GM12878 (cell line): ENCODE results near the gene PRPSAP1. TPM values are rescaled to one million over a fixed set of nuclear protein-coding genes. Genes with fewer than 3 reads are reported as not detected.

Source experiments
- ATAC-seq: fragments of 200-7000 bp; cut with Tn5 transposase; 3 replicates; pipeline ENCODE4 v1.9.1; 2020; ENCODE audit warnings: mild to moderate bottlenecking, moderate library complexity
- BruUV-seq: library from RNA; stranded (reverse); fragments of 400-500 nt; replicated peaks from 2 replicates; lab custom pipeline; 2021; lab: Mats Ljungman, UMichigan
- CTCF ChIA-PET: fragments of 300-600 bp; sonication (Branson Sonifier 250); formaldehyde crosslinking; extraction: SDS; loops from one replicate; lab custom pipeline; 2021; ENCODE audit warnings: inconsistent platforms; lab: Yijun Ruan, JAX
- POLR2A ChIA-PET: fragments of 350-600 bp; formaldehyde crosslinking; extraction: SDS; loops from one replicate; lab custom pipeline; 2021; ENCODE audit warnings: inconsistent platforms; lab: Charles Lee
- RAD21 ChIA-PET: fragments of 300-600 bp; sonication (Branson Sonifier 250); formaldehyde crosslinking; loops from one replicate; lab custom pipeline; 2023; ENCODE audit warnings: antibody characterized with exemption; ENCODE audit not compliant: unreplicated experiment; lab: Charles Lee
- SMC1A ChIA-PET: fragments of 300-600 bp; sonication (Branson Sonifier 250); formaldehyde crosslinking; loops from one replicate; lab custom pipeline; 2023; ENCODE audit not compliant: unreplicated experiment, uncharacterized antibody; lab: Charles Lee
- DNase-seq: peaks from one replicate; pipeline ENCODE4 v3.0.0-alpha.2; 2011; ENCODE audit warnings: low read depth, low spot score
- FAIRE-seq: peaks from 3 replicates; lab custom pipeline; 2011; peaks lifted over from hg19 to GRCh38; lab: Jason Lieb, UNC
- H2AFZ ChIP-seq: 2 replicates; pipeline ENCODE4 v1.6.0; 2011; ENCODE audit warnings: low read depth, low read length, control low read depth; ENCODE audit not compliant: control insufficient read depth
- H3K27ac ChIP-seq: 2 replicates; pipeline ENCODE4 v1.5.1; 2011; ENCODE audit warnings: control low read depth; ENCODE audit not compliant: control insufficient read depth, insufficient read depth
- H3K27me3 ChIP-seq, 2 experiments: replicated peaks in 1 of 2; 2 replicates each; pipeline versions ENCODE4 v1.6.0 to v1.6.1; 2011; ENCODE audit warnings: low read length in 1 of 2; ENCODE audit not compliant: control insufficient read depth in 2 of 2, insufficient read depth in 2 of 2
- H3K36me3 ChIP-seq, 2 experiments: 2 replicates each; pipeline ENCODE4 v1.5.1; 2011; ENCODE audit warnings: low read length in 1 of 2; ENCODE audit not compliant: control insufficient read depth in 2 of 2, insufficient read depth in 2 of 2
- H3K4me1 ChIP-seq: 2 replicates; pipeline ENCODE4 v1.6.1; 2011; ENCODE audit warnings: mild to moderate bottlenecking, low read length, moderate library complexity, mixed read lengths; ENCODE audit not compliant: control insufficient read depth, insufficient read depth
- H3K4me2 ChIP-seq: 2 replicates; pipeline ENCODE4 v1.6.0; 2011; ENCODE audit warnings: control low read depth; ENCODE audit not compliant: control insufficient read depth, insufficient read depth
- H3K4me3 ChIP-seq: fragments of 200-600 bp; sonication (generic); 2 replicates; pipeline ENCODE4 v1.5.1; 2016
- H3K79me2 ChIP-seq: 2 replicates; pipeline ENCODE4 v1.6.0; 2011; ENCODE audit warnings: low read length; ENCODE audit not compliant: control insufficient read depth, insufficient read depth
- H3K9ac ChIP-seq: 2 replicates; pipeline ENCODE4 v1.8.0; 2011; ENCODE audit warnings: low read length, control low read depth, mixed read lengths; ENCODE audit not compliant: control insufficient read depth, insufficient read depth
- H3K9me3 ChIP-seq: replicated peaks from 3 replicates; pipeline ENCODE4 v1.5.1; 2011; ENCODE audit warnings: mild to moderate bottlenecking, low read length; ENCODE audit not compliant: control insufficient read depth, insufficient read depth
- H4K20me1 ChIP-seq: 2 replicates; pipeline ENCODE4 v1.6.0; 2011; ENCODE audit not compliant: control insufficient read depth, insufficient read depth
- BHLHE40 ChIP-seq, 2 experiments: fragments of 450-650 bp in 1 of 2; IDR thresholded peaks; 2 replicates each; pipeline ENCODE4 v1.6.1; 2011 to 2017; ENCODE audit warnings: low read depth in 2 of 2, borderline replicate concordance in 1 of 2, improper control_type of control experiment in 1 of 2, low read length in 1 of 2, mild to moderate bottlenecking in 1 of 2
- BRCA1 ChIP-seq: IDR thresholded peaks from 2 replicates; pipeline ENCODE4 v1.6.1; 2011; ENCODE audit warnings: low read depth, low read length, improper control_type of control experiment
- CBX3 ChIP-seq: fragments of 200-600 bp; sonication (generic); IDR thresholded peaks from 2 replicates; pipeline ENCODE4 v1.6.1; 2016; ENCODE audit warnings: low read depth, borderline replicate concordance
- CEBPB ChIP-seq, 2 experiments: fragments of 150-350 bp in 1 of 2; IDR thresholded peaks; 2 replicates each; pipeline ENCODE4 v1.6.1; 2012 to 2014; ENCODE audit warnings: low read depth in 2 of 2, low read length in 2 of 2, borderline replicate concordance in 1 of 2, inconsistent platforms in 1 of 2
- EP300 ChIP-seq, 2 experiments: fragments of 150-350 bp in 1 of 2; IDR thresholded peaks; 2 replicates each; pipeline ENCODE4 v1.6.1; 2011 to 2012; ENCODE audit warnings: low read depth in 2 of 2, low read length in 2 of 2, borderline replicate concordance in 1 of 2, improper control_type of control experiment in 1 of 2, inconsistent platforms in 1 of 2; ENCODE audit not compliant: control insufficient read depth in 1 of 2
- FOS ChIP-seq: IDR thresholded peaks from 3 replicates; pipeline ENCODE4 v1.6.1; 2011; ENCODE audit warnings: borderline replicate concordance; ENCODE audit not compliant: insufficient read length; ENCODE audit errors: extremely low read depth
- HDAC6 ChIP-seq: fragments of 200-600 bp; sonication (generic); IDR thresholded peaks from one replicate; pipeline ENCODE4 v1.8.0; 2017; ENCODE audit warnings: antibody characterized with exemption; ENCODE audit not compliant: unreplicated experiment
- HDGF ChIP-seq: fragments of 450-650 bp; IDR thresholded peaks from 2 replicates; pipeline ENCODE4 v1.6.1; 2016; ENCODE audit warnings: antibody characterized with exemption
- KLF5 ChIP-seq: fragments of 450-650 bp; IDR thresholded peaks from 2 replicates; pipeline ENCODE4 v1.6.1; 2014; ENCODE audit warnings: mild to moderate bottlenecking; ENCODE audit not compliant: partially characterized antibody
- NFYB ChIP-seq: IDR thresholded peaks from 2 replicates; pipeline ENCODE4 v1.6.1; 2011; ENCODE audit warnings: low read depth, mild to moderate bottlenecking, low read length, improper control_type of control experiment, moderate library complexity; ENCODE audit not compliant: insufficient read depth
- PAX5 ChIP-seq: IDR thresholded peaks from 2 replicates; pipeline ENCODE4 v1.6.1; 2011; ENCODE audit warnings: low read depth, low read length, borderline replicate concordance
- PML ChIP-seq: IDR thresholded peaks from 2 replicates; pipeline ENCODE4 v1.6.1; 2012; ENCODE audit warnings: low read length, inconsistent platforms
- POLR2A ChIP-seq: IDR thresholded peaks from 2 replicates; pipeline ENCODE4 v1.6.1; 2011; ENCODE audit warnings: low read depth, mild to moderate bottlenecking, low read length
- STAT3 ChIP-seq: IDR thresholded peaks from 2 replicates; pipeline ENCODE4 v1.6.1; 2011; ENCODE audit warnings: low read depth, low read length, improper control_type of control experiment
- TCF12 ChIP-seq: IDR thresholded peaks from 2 replicates; pipeline ENCODE4 v1.6.1; 2011; ENCODE audit warnings: low read depth, mild to moderate bottlenecking, low read length
- ZNF207 ChIP-seq: fragments of 450-650 bp; IDR thresholded peaks from 2 replicates; pipeline ENCODE4 v1.6.1; 2014; ENCODE audit warnings: antibody characterized with exemption, mild to moderate bottlenecking, borderline replicate concordance
- ZNF24 ChIP-seq: fragments of 450-650 bp; IDR thresholded peaks from 2 replicates; pipeline ENCODE4 v1.6.1; 2017; ENCODE audit warnings: antibody characterized with exemption, mild to moderate bottlenecking
- WGBS: methylation state at CpG from one replicate; pipeline ENCODE4 v1.1.6; 2016; ENCODE audit warnings: low lambda C conversion rate; ENCODE audit not compliant: insufficient replicate concordance, insufficient coverage; ENCODE audit errors: missing lambda C conversion rate; 5-methylcytosine and 5-hydroxymethylcytosine counted together
- in situ Hi-C: fragments of 300-500 bp; cut with MboI; formaldehyde crosslinking; loops from 9 replicates; pipeline ENCODE4 v1.14.3; 2018; ENCODE audit warnings: mixed read lengths
- intact Hi-C: fragments of 100-400 bp; cut with micrococcal nuclease; formaldehyde crosslinking; loops from one replicate; pipeline ENCODE4 v1.14.2; 2022; ENCODE audit not compliant: unreplicated experiment
- polyA plus RNA-seq, 11 experiments: library from polyadenylated mRNA; depleted of rRNA in 4 of 11; unstranded in 6 of 11; stranded (reverse) in 5 of 11; fragments of >200 nt; fragmentation: Nextera tagmentation in 4 of 11; fragmentation: Illumina TruSeq in 1 of 11; extraction: Ambion mirVana in 4 of 11; extraction: Trizol in 1 of 11; gene quantifications; 1 replicate in 1 of 11; 2 replicates in 10 of 11; pipeline versions ENCODE4 v1.2.1 to v1.2.3, GENCODE V29; 2011 to 2016; ENCODE audit warnings: inconsistent platforms in 2 of 11, missing spikeins in 2 of 11, low read depth in 1 of 11
- total RNA-seq, 4 experiments: library from RNA; depleted of rRNA in 3 of 4; stranded (reverse); fragments of >200 nt in 3 of 4; fragmentation: Illumina TruSeq in 1 of 4; extraction: Trizol in 1 of 4; gene quantifications; 2 replicates each; pipeline versions ENCODE4 v1.2.1 to v1.2.3, GENCODE V29; 2013 to 2021
- TF ChIP-seq, protein P1 (sequence below): fragments of 450-650 bp; IDR thresholded peaks from 2 replicates; pipeline ENCODE4 v1.6.1; 2016; ENCODE audit warnings: mild to moderate bottlenecking

Gene PRPSAP1
- total and polyA plus RNA-seq, 10 of the 15 experiments (the other 5 are each of a cell fraction or from before 2014, with no cell fraction given), result 15.8 to 84.2 (median 44.2) TPM

DNA sequence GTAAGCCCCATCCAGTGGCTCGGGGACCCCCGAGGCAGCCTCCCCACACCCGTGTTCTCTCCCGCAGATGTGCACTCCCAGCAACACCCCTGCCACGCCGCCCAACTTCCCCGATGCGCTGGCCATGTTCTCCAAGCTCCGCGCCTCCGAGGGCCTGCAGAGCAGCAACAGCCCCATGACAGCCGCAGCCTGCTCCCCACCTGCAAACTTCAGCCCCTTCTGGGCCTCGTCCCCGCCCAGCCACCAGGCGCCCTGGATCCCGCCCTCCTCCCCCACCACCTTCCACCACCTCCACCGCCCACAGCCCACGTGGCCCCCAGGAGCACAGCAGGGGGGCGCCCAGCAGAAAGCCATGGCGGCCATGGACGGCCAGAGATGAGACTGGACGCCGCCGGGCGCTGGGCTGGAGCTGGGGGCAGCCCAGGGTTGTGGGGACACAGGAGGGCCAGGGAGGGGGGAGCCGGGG, 83.6 kb downstream of the PRPSAP1 start (continued):
- 0 out of 4 replicates have a peak, but pooled peaks of 1 of the 2 experiments have one; percentile 14 for TF ChIP-seq BHLHE40 (IDR thresholded peaks at IDR 0.05; ENCODE audit: borderline replicate concordance in 1 of 2, low read depth in 2 of 2, low read length in 1 of 2)
- TF ChIP-seq TCF12, result 0 out of 2 replicates have a peak, but pooled peaks have one; percentile 23
- no peak for TF ChIP-seq ZNF207
- peak; percentile 70 for TF ChIP-seq POLR2A

DNA sequence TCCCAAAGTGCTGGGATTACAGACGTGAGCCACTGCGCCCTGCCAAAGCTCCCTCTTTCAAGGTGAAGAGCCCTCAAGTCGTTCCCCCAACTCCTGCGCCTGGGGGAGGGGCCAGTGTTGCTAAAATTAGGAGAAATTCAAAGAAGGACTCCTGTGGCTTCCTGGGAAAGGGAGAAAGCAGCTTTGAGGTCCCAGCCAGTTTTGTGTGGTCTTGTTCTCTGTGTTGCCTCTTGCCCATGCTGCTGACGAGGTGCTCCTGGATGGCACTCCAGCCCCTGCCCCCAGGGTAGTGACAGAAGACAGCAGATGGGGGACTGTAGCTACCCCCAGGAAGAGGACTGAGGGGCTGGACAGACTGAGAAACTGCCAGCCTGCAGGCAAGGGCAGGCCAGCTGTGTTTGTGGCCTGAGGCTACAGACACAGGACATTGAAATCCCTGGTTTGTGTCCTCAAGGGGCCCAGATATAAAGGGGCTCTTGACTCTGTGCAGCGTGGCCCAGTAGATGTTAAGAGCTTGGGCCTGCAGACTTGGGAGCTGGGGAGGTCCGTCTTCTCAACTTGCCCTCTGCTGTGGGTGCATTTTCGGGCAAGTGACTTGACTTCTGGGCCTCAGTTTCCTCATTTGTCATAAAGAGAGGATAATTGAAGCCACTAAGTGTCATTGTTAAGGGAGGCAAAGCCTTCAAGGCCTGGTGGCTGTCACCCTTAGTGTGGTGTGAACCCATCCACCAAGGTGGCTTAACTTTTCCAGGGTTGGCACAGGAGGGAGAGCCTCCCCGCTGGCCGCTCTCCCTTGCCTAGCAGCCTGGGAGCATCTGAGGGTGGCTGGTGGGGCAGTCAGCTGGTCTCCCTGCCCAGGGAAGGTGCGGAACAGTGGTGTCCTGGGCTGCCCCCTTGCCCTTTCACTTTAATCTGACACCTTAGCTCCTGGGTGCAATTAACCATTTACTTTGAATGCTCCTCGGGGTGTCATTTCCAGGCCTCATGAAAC, 84.4 kb downstream of the PRPSAP1 start:
- no peak for DNase-seq
- peak; percentile 12 for TF ChIP-seq HDAC6
- no peak for TF ChIP-seq STAT3
- no peak for TF ChIP-seq EP300 (IDR thresholded peaks at IDR 0.05; ENCODE audit: borderline replicate concordance in 1 of 2, control insufficient read depth in 1 of 2, low read depth in 2 of 2, low read length in 2 of 2)
- TF ChIP-seq, protein P1, sequence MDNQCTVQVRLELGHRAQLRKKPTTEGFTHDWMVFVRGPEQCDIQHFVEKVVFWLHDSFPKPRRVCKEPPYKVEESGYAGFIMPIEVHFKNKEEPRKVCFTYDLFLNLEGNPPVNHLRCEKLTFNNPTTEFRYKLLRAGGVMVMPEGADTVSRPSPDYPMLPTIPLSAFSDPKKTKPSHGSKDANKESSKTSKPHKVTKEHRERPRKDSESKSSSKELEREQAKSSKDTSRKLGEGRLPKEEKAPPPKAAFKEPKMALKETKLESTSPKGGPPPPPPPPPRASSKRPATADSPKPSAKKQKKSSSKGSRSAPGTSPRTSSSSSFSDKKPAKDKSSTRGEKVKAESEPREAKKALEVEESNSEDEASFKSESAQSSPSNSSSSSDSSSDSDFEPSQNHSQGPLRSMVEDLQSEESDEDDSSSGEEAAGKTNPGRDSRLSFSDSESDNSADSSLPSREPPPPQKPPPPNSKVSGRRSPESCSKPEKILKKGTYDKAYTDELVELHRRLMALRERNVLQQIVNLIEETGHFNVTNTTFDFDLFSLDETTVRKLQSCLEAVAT, result peak; percentile 15; the same call in 1 of the 2 replicates
- TF ChIP-seq PML, result no peak
- TF ChIP-seq BRCA1, result no peak
- no peak for TF ChIP-seq FOS
- TF ChIP-seq NFYB, result no peak
- no peak for TF ChIP-seq PAX5
- 0 out of 4 replicates have a peak, but pooled peaks of 1 of the 2 experiments have one; percentile 20 for TF ChIP-seq BHLHE40 (IDR thresholded peaks at IDR 0.05; ENCODE audit: borderline replicate concordance in 1 of 2, low read depth in 2 of 2, low read length in 1 of 2)
- TF ChIP-seq CEBPB (IDR thresholded peaks at IDR 0.05; ENCODE audit: borderline replicate concordance in 1 of 2, low read depth in 2 of 2, low read length in 2 of 2), result no peak
- TF ChIP-seq CBX3, result no peak
- no peak for TF ChIP-seq KLF5
- TF ChIP-seq HDGF, result peak; percentile 21; the same call in 1 of the 2 replicates
- no peak for TF ChIP-seq ZNF24

More for the DNA sequence above, 84.4 kb downstream of the PRPSAP1 start:
- Histone ChIP-seq H3K27ac (peak overlapping the region; percentile 99), H4K20me1 (no peaks in the 10 kb centered on the region), H3K27me3 (no peaks in the 10 kb centered on the region), H3K4me2 (peak overlapping the region; percentile 99), H3K9me3 (no peaks in the 10 kb centered on the region), H3K4me1 (peaks cover 48% of the 10 kb centered on the region), H3K36me3 (no peaks in the 10 kb centered on the region; a peak in 1 of 4 replicates), H2AFZ (no peak overlapping the region), H3K9ac (peak overlapping the region; percentile 93), H3K79me2 (peaks cover 72% of the 10 kb centered on the region), H3K4me3 (peak overlapping the region; percentile 84)
- SMC1A ChIA-PET, result interaction anchor here (0.9 to 10.2 kb wide), 10 partner anchors 9 to 144 kb away, joined by 3 to 152 read pairs (median 14); no protein-coding TSS in a partner anchor
- no peak for ATAC-seq
- CTCF ChIA-PET, result interaction anchor here (0.7 to 10.6 kb wide), 7 partner anchors 10 to 146 kb away, joined by 3 to 160 read pairs (median 6); no protein-coding TSS in a partner anchor
- POLR2A ChIA-PET, result interaction anchor here (0.6 to 17.9 kb wide), 11 partner anchors 7 to 487 kb away, joined by 3 to 427 read pairs (median 4); partner anchors contain the start of genes RNF157 and UBALD2
- BruUV-seq, result no TSS peak
- in situ Hi-C loops (loop anchor here (25.0 kb wide), 2 partner anchors 1193 to 1893 kb away; partner anchors contain the start of gene SYNGR2), intact Hi-C loops (loop anchor here (5.0 to 10.0 kb wide), 2 partner anchors 37 to 484 kb away; partner anchors contain the start of gene UNK)
- FAIRE-seq, result no peak
- 41% methylated on average over 12 of the region's 12 CpGs for WGBS
- RAD21 ChIA-PET, result interaction anchor here (0.7 to 18.5 kb wide), 14 partner anchors 8 to 365 kb away, joined by 3 to 419 read pairs (median 7); partner anchors contain the start of genes MRPL38 and PRPSAP1
